Breast epithelium (tissue), 4 donors: ENCODE results near the gene CFAP298. TPM values are rescaled to one million over a fixed set of nuclear protein-coding genes. Genes with fewer than 3 reads are reported as not detected.
"Not testable (repeated sequence)": the region's sequence is repeated elsewhere in the genome, so short reads cannot be mapped to it uniquely, and the experiment has no call there.

Source experiments
- DNase-seq, 2 donors: peaks; one replicate each; pipeline ENCODE4 v3.0.0-alpha.2; 2019; ENCODE audit warnings: low spot score in 2 of 2
- H3K27ac ChIP-seq, 2 donors: fragments of 200-600 bp; sonication (generic) in 1 of 2; one replicate each; pipeline ENCODE4 v1.5.1; 2016 to 2019; ENCODE audit warnings: mild to moderate bottlenecking in 1 of 2
- H3K27me3 ChIP-seq, 2 donors: fragments of 200-600 bp; sonication (generic) in 1 of 2; one replicate each; pipeline versions ENCODE4 v1.5.1 to v1.6.0; 2017 to 2019; ENCODE audit warnings: control low read depth in 1 of 2, mild to moderate bottlenecking in 1 of 2
- H3K36me3 ChIP-seq: fragments of 200-600 bp; one replicate; pipeline ENCODE4 v1.5.1; 2019
- H3K4me1 ChIP-seq, 2 donors: fragments of 200-600 bp; sonication (generic); one replicate each; pipeline ENCODE4 v1.5.1; 2016 to 2019; ENCODE audit warnings: control low read depth in 1 of 2
- H3K4me3 ChIP-seq, 3 donors: fragments of 200-600 bp; sonication (generic); 1 replicate in 2 of 3; 2 replicates in 1 of 3; pipeline ENCODE4 v1.5.1; 2016 to 2019; ENCODE audit warnings: mild to moderate bottlenecking in 3 of 3, moderate library complexity in 2 of 3
- H3K9me3 ChIP-seq, 2 donors: fragments of 200-600 bp; sonication (generic) in 1 of 2; one replicate each; pipeline ENCODE4 v1.5.1; 2016 to 2019; ENCODE audit warnings: control low read depth in 1 of 2
- POLR2A ChIP-seq: fragments of 450-650 bp; IDR thresholded peaks from one replicate; pipeline ENCODE4 v1.6.1; 2016; ENCODE audit warnings: antibody characterized with exemption, mild to moderate bottlenecking, moderate library complexity
- POLR2AphosphoS5 ChIP-seq, 3 donors: sonication (generic); formaldehyde crosslinking; IDR thresholded peaks; one replicate each; pipeline ENCODE4 v1.6.1; 2017; ENCODE audit warnings: antibody characterized with exemption in 3 of 3
- intact Hi-C: fragments of 100-400 bp; cut with DNase I; formaldehyde crosslinking; loops from one replicate; pipeline ENCODE4 v1.15.1; 2023; ENCODE audit warnings: low total_unique reads
- total RNA-seq, 3 donors: library from RNA; depleted of rRNA; stranded (reverse); fragments of >200 nt; gene quantifications; one replicate each; pipeline ENCODE4 v1.1.0, GENCODE V29; 2016
- TF ChIP-seq, protein P1 (sequence below), 3 donors: fragments of 450-650 bp; IDR thresholded peaks; one replicate each; pipeline ENCODE4 v1.5.1; 2016 to 2017; ENCODE audit warnings: antibody characterized with exemption in 3 of 3, mild to moderate bottlenecking in 3 of 3, moderate library complexity in 3 of 3

The CFAP298 gene
- total RNA-seq, 3 donors from 2014 or later, result 16.8 to 38.2 (median 36.1) TPM

DNA sequence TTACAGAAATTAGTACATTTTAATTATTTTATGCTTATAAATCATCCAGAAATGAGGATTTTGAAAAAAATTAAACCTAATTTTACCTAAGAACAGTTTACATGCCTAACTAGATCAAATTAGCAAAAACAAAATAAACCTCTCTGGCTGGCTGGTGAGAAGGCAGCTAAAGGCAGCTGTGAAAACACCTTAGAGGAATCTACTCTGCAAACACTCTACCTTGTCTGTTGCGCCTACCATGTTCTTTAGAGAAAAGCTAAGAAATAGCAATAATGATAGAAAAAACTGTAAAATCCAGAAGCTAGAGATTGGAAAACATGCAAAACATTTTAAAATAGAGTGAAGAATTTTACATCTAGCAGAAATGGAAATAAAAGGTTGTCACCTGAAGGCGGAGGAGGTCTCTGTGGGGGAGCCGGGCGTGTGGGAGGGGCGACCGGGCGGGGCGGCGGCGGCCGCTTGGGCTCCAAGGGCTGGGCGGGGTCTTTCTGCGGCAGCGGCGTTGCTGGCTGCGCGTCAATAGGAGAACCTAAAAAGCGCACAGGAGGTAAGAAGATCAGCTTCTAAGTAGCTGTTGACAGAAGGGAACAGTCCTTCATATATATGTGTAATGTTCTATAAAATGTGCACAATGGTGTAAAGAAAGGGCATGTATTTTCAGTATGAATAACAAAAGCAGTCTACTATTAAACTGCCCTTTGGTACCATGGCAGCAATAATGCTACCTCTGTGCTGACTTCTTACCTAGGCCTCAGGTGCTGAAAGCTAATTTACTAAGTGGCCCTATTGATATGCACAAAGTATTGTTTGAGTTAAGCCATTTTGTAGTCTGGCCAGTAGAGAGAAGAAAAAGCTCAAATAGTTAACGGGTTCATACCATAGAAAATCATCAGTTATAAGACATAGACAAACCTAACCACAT lies 33.3 kb upstream of the CFAP298 start:
- no peak for DNase-seq
- TF ChIP-seq, protein P1, sequence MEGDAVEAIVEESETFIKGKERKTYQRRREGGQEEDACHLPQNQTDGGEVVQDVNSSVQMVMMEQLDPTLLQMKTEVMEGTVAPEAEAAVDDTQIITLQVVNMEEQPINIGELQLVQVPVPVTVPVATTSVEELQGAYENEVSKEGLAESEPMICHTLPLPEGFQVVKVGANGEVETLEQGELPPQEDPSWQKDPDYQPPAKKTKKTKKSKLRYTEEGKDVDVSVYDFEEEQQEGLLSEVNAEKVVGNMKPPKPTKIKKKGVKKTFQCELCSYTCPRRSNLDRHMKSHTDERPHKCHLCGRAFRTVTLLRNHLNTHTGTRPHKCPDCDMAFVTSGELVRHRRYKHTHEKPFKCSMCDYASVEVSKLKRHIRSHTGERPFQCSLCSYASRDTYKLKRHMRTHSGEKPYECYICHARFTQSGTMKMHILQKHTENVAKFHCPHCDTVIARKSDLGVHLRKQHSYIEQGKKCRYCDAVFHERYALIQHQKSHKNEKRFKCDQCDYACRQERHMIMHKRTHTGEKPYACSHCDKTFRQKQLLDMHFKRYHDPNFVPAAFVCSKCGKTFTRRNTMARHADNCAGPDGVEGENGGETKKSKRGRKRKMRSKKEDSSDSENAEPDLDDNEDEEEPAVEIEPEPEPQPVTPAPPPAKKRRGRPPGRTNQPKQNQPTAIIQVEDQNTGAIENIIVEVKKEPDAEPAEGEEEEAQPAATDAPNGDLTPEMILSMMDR (IDR thresholded peaks at IDR 0.05), result no peak
- TF ChIP-seq POLR2A, result no peak
- TF ChIP-seq POLR2AphosphoS5 (IDR thresholded peaks at IDR 0.05), result no peak
- H3K27ac ChIP-seq, result no peak overlapping the region
- no peaks in the 10 kb centered on the region for H3K27me3 ChIP-seq
- peaks cover 3% of the 10 kb centered on the region for H3K36me3 ChIP-seq
- intact Hi-C loops, result no loop called here
- H3K4me1 ChIP-seq, result no peaks in the 10 kb centered on the region
- no peak overlapping the region for H3K4me3 ChIP-seq
- H3K9me3 ChIP-seq, result no peaks in the 10 kb centered on the region

- H3K4me3 ChIP-seq, result no peak overlapping the region
- no peak overlapping the region for H3K27ac ChIP-seq
- no peak for DNase-seq
- intact Hi-C loops, result no loop called here
- TF ChIP-seq, protein P1 (IDR thresholded peaks at IDR 0.05), result no peak
- no peaks in the 10 kb centered on the region for H3K9me3 ChIP-seq
- no peaks in the 10 kb centered on the region for H3K27me3 ChIP-seq
- H3K4me1 ChIP-seq, result no peaks in the 10 kb centered on the region
- peaks cover 3% of the 10 kb centered on the region for H3K36me3 ChIP-seq
Measured at GRCh38 chr21:32641710-32642698, 29.8 kb upstream of the CFAP298 start.

DNA sequence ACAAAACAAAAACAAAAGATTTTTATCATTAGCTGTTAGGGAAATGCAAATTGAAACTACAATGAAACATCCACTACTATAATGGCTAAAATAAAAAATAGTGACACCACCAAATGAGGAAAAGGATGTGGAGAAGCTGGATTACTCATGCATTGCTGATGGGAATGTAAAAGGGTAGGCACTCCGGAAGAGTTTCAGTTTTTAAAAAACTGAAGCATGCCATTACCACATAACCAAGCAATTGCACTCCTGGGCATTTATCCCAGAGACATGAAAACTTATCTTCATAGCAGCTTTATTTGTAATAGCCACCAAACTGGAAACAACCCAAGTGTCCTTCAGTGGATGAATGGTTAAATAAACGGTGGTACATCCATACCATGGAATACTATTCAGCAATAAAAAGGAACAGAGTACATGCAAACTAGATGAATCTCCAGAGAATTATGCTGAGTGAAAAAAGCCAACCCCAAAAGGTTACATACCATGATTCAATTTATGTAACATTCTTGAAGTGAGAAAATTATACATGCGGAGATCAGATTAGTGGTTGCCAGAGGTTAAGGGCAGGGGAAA lies 14.5 kb upstream of the CFAP298 start:
- Histone ChIP-seq H3K9me3 (peaks cover 0 to 6% of the 10 kb centered on the region in 2 donors), H3K27ac (no peak overlapping the region), H3K36me3 (no peaks in the 10 kb centered on the region), H3K4me1 (no peaks in the 10 kb centered on the region), H3K4me3 (no peak overlapping the region), H3K27me3 (no peaks in the 10 kb centered on the region)
- TF ChIP-seq POLR2AphosphoS5 (IDR thresholded peaks at IDR 0.05) (no peak), POLR2A (no peak)
- TF ChIP-seq, protein P1 (IDR thresholded peaks at IDR 0.05), result no peak
- no peak for DNase-seq
- intact Hi-C loops, result no loop called here

- intact Hi-C loops, H3K9me3 ChIP-seq, H3K27ac ChIP-seq, DNase-seq, H3K4me1 ChIP-seq, H3K27me3 ChIP-seq, H3K36me3 ChIP-seq, H3K4me3 ChIP-seq: not testable (repeated sequence)
Measured at GRCh38 chr21:32618218-32618617, 6.0 kb upstream of the CFAP298 start.

DNA sequence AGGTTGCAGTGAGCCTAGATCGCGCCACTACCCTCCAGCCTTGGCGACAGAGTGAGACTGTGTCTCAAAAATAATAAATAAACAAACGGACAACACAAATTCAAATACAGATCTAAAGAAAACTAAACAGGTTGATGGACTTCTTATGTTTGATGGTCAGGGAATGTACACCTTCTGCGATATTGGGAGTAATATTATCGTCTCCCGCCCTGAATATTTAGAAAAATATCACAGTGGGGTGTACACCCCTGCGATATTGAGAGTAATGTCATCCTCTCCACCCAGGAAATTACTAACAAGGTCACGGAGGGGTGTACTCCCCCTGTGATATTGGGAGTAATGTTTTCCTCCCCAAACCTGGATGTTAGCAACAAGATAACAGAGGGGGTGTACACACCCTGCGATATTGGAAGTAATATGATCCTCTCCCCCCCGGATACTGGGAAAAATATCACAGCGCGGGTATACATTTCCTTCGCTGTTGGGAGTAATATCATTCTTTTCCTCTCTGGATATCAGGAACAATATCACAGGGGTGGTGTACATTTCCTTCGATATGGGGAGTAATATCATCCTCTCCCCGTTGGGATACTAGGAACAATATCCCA lies 1.4 kb upstream of the CFAP298 start:
- Histone ChIP-seq H3K27ac (peak overlapping the region; percentile 91 to 94), H3K9me3 (no peaks in the 10 kb centered on the region), H3K4me3 (peak overlapping the region; percentile 67 to 81 (median 81)), H3K4me1 (peaks cover 0 to 3% of the 10 kb centered on the region in 2 donors), H3K27me3 (no peaks in the 10 kb centered on the region), H3K36me3 (no peaks in the 10 kb centered on the region)
- intact Hi-C loops, result no loop called here
- no peak for DNase-seq
- TF ChIP-seq POLR2AphosphoS5 (IDR thresholded peaks at IDR 0.05) (no peak), POLR2A (no peak)
- TF ChIP-seq, protein P1 (IDR thresholded peaks at IDR 0.05), result no peak
